H9 (cell line): ENCODE data around the gene KIF1A. TPM values are rescaled to one million over a fixed set of nuclear protein-coding genes. Genes with fewer than 3 reads are reported as not detected.

Experiments used
- DNase-seq: peaks from one replicate; pipeline ENCODE4 v3.0.0-alpha.2; 2017
- H2AFZ ChIP-seq: one replicate; pipeline ENCODE4 v1.6.1; 2013; ENCODE audit warnings: mild to moderate bottlenecking, low read length, control low read depth, moderate library complexity
- H2AK5ac ChIP-seq: 2 replicates; pipeline ENCODE4 v1.6.1; 2013; ENCODE audit warnings: low read length, control low read depth, mixed read lengths; ENCODE audit not compliant: insufficient read length
- H2BK120ac ChIP-seq: one replicate; pipeline ENCODE4 v1.6.1; 2013; ENCODE audit warnings: low read depth, mild to moderate bottlenecking, low read length, control low read depth, inconsistent platforms; ENCODE audit not compliant: poor library complexity, severe bottlenecking
- H2BK12ac ChIP-seq: 2 replicates; pipeline ENCODE4 v1.6.1; 2013; ENCODE audit warnings: low read length, control low read depth, mixed read lengths, low read depth; ENCODE audit not compliant: insufficient read length
- H2BK15ac ChIP-seq: 2 replicates; pipeline ENCODE4 v1.6.1; 2013; ENCODE audit warnings: low read depth, low read length, control low read depth
- H2BK20ac ChIP-seq: one replicate; pipeline ENCODE4 v1.6.1; 2013; ENCODE audit warnings: low read depth, mild to moderate bottlenecking, low read length, control low read depth, inconsistent platforms; ENCODE audit not compliant: poor library complexity, severe bottlenecking
- H2BK5ac ChIP-seq: 2 replicates; pipeline ENCODE4 v1.6.1; 2013; ENCODE audit warnings: low read length, control low read depth, mixed read lengths; ENCODE audit not compliant: insufficient read length
- H3K14ac ChIP-seq: 2 replicates; pipeline ENCODE4 v1.6.1; 2013; ENCODE audit warnings: low read length, control low read depth; ENCODE audit not compliant: insufficient read depth
- H3K18ac ChIP-seq: 2 replicates; pipeline ENCODE4 v1.6.1; 2013; ENCODE audit warnings: low read depth, mild to moderate bottlenecking, mixed read lengths, low read length, control low read depth; ENCODE audit not compliant: insufficient read length
- H3K23ac ChIP-seq: 2 replicates; pipeline ENCODE4 v1.6.1; 2013; ENCODE audit warnings: low read length, control low read depth, mixed read lengths, low read depth; ENCODE audit not compliant: insufficient read length
- H3K23me2 ChIP-seq: 2 replicates; pipeline ENCODE4 v1.6.1; 2013; ENCODE audit warnings: low read depth, mild to moderate bottlenecking, mixed read lengths, low read length, control low read depth; ENCODE audit not compliant: insufficient read length, poor library complexity, severe bottlenecking
- H3K27ac ChIP-seq: 2 replicates; pipeline ENCODE4 v1.5.1; 2013; ENCODE audit warnings: low read length, control low read depth, mixed read lengths, low read depth; ENCODE audit not compliant: insufficient read length
- H3K27me3 ChIP-seq: 2 replicates; pipeline ENCODE4 v1.6.1; 2013; ENCODE audit warnings: low read length, control low read depth, inconsistent platforms; ENCODE audit not compliant: insufficient read depth
- H3K4ac ChIP-seq: 2 replicates; pipeline ENCODE4 v1.6.1; 2013; ENCODE audit warnings: low read depth, mild to moderate bottlenecking, control low read depth, inconsistent platforms, low read length, moderate library complexity
- H3K4me1 ChIP-seq: 2 replicates; pipeline ENCODE4 v1.6.1; 2013; ENCODE audit warnings: low read length, control low read depth, inconsistent platforms; ENCODE audit not compliant: insufficient read depth
- H3K4me2 ChIP-seq: 2 replicates; pipeline ENCODE4 v1.6.1; 2013; ENCODE audit warnings: low read length, control low read depth, mixed read lengths; ENCODE audit not compliant: insufficient read length, insufficient read depth
- H3K56ac ChIP-seq: 2 replicates; pipeline ENCODE4 v1.6.1; 2013; ENCODE audit warnings: low read depth, mild to moderate bottlenecking, mixed read lengths, low read length, control low read depth; ENCODE audit not compliant: insufficient read length
- H3K79me1 ChIP-seq: 2 replicates; pipeline ENCODE4 v1.6.1; 2013; ENCODE audit warnings: low read depth, mild to moderate bottlenecking, moderate library complexity, low read length, control low read depth, inconsistent platforms; ENCODE audit not compliant: insufficient read depth, poor library complexity, severe bottlenecking
- H3K79me2 ChIP-seq: 2 replicates; pipeline ENCODE4 v1.6.1; 2013; ENCODE audit warnings: low read length, control low read depth, inconsistent platforms; ENCODE audit not compliant: insufficient read depth
- H3K9ac ChIP-seq: 2 replicates; pipeline ENCODE4 v1.6.1; 2013; ENCODE audit warnings: low read length, control low read depth, mixed read lengths; ENCODE audit not compliant: insufficient read length; ENCODE audit errors: extremely low read depth
- H3K9me3 ChIP-seq: one replicate; pipeline ENCODE4 v1.6.1; 2013; ENCODE audit warnings: low read depth, low read length, inconsistent platforms; ENCODE audit not compliant: control insufficient read depth
- H3T11ph ChIP-seq: one replicate; pipeline ENCODE4 v1.6.1; 2013; ENCODE audit warnings: mild to moderate bottlenecking, low read length, control low read depth, inconsistent platforms
- H4K20me1 ChIP-seq: one replicate; pipeline ENCODE4 v1.6.1; 2013; ENCODE audit not compliant: control insufficient read depth, insufficient read length, insufficient read depth
- H4K5ac ChIP-seq: 2 replicates; pipeline ENCODE4 v1.6.1; 2013; ENCODE audit warnings: low read depth, mild to moderate bottlenecking, mixed read lengths, low read length, control low read depth; ENCODE audit not compliant: insufficient read length
- H4K8ac ChIP-seq: replicated peaks from 2 replicates; pipeline ENCODE4 v1.6.1; 2013; ENCODE audit warnings: low read length, control low read depth, mixed read lengths, low read depth; ENCODE audit not compliant: insufficient read length
- H4K91ac ChIP-seq: 2 replicates; pipeline ENCODE4 v1.6.1; 2013; ENCODE audit warnings: low read depth, mild to moderate bottlenecking, moderate library complexity, mixed read lengths, low read length, control low read depth; ENCODE audit not compliant: insufficient read length
- H3K27ac Mint-ChIP-seq, 3 experiments: 2 replicates in 2 of 3; 3 replicates in 1 of 3; pipeline ENCODE4 v1.8.0; 2020 to 2021; ENCODE audit warnings: mixed read lengths in 3 of 3, mild to moderate bottlenecking in 1 of 3, moderate library complexity in 1 of 3
- H3K27me3 Mint-ChIP-seq: 2 replicates; pipeline ENCODE4 v1.8.0; 2021; ENCODE audit warnings: low read depth, mild to moderate bottlenecking, moderate library complexity, mixed read lengths
- H3K36me3 Mint-ChIP-seq, 3 experiments: 2 replicates in 2 of 3; 3 replicates in 1 of 3; pipeline ENCODE4 v1.8.0; 2020 to 2021; ENCODE audit warnings: low read depth in 3 of 3, mixed read lengths in 3 of 3; ENCODE audit not compliant: insufficient read depth in 1 of 3
- H3K4me1 Mint-ChIP-seq, 2 experiments: 2 replicates each; pipeline ENCODE4 v1.8.0; 2020; ENCODE audit warnings: mixed read lengths in 2 of 2
- H3K4me3 Mint-ChIP-seq, 2 experiments: 2 replicates in 1 of 2; 3 replicates in 1 of 2; pipeline ENCODE4 v1.8.0; 2020 to 2021; ENCODE audit warnings: mild to moderate bottlenecking in 2 of 2, mixed read lengths in 2 of 2, moderate library complexity in 1 of 2
- H3K9me3 Mint-ChIP-seq, 2 experiments: 2 replicates in 1 of 2; 3 replicates in 1 of 2; pipeline ENCODE4 v1.8.0; 2020; ENCODE audit warnings: mild to moderate bottlenecking in 2 of 2, mixed read lengths in 2 of 2, moderate library complexity in 1 of 2
- CTCF ChIP-seq: fragments of 200-600 bp; sonication (generic); conservative IDR thresholded peaks from 3 replicates; pipeline ENCODE4 v1.8.0; 2021; ENCODE audit warnings: antibody characterized with exemption, mild to moderate bottlenecking
- WGBS: extraction: QIAGEN DNeasy Blood & Tissue Kit; methylation state at CpG from one replicate; pipeline ENCODE4 v1.1.7; 2013; ENCODE audit warnings: missing lambda C conversion rate, low lambda C conversion rate, mixed read lengths; ENCODE audit not compliant: insufficient read length; ENCODE audit errors: extremely low coverage; 5-methylcytosine and 5-hydroxymethylcytosine counted together
- total RNA-seq: library from RNA; stranded (reverse); gene quantifications from 2 replicates; pipeline ENCODE4 v1.2.1, GENCODE V29; 2021

The KIF1A gene
- total RNA-seq, 1 experiment from 2014 or later: 204 TPM

DNA sequence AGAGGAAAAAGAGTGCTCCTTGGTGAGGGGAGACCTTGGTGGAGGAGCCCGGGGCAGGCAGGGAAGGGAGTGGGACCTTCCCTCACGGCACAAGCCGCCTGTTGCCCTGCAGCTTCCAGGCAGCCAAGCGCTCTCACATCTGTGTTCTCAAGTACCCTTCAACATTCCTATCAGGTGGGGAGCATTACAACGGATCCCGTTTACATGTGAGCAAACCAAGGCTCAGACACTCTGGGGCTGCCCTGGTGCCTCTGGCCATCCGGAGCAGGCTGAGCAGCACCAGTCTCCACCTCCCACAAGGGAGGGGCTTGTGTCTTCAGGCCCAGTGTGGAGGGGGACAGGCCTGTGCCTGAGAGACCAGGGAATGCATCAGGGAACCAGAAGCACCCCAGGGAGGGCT is 70.5 kb downstream of the KIF1A start:
- TF ChIP-seq CTCF: no peak
- H2BK15ac ChIP-seq: no peak overlapping the region
- no peaks in the 10 kb centered on the region; the same call in none of the 2 replicates for H3K27me3 Mint-ChIP-seq
- no peaks in the 10 kb centered on the region for H3K79me1 ChIP-seq
- no peak overlapping the region for H3K18ac ChIP-seq
- no peak overlapping the region for H2BK120ac ChIP-seq
- H4K20me1 ChIP-seq: no peaks in the 10 kb centered on the region
- H3K56ac ChIP-seq: no peak overlapping the region
- H2BK5ac ChIP-seq: no peak overlapping the region
- H4K91ac ChIP-seq: no peak overlapping the region
- no peak overlapping the region for H2AFZ ChIP-seq
- H3K9me3 ChIP-seq: no peaks in the 10 kb centered on the region
- H3K4me3 Mint-ChIP-seq: no peak overlapping the region
- H3K27ac Mint-ChIP-seq: no peak overlapping the region
- no peaks in the 10 kb centered on the region for H3K23me2 ChIP-seq
- no peak overlapping the region for H3K4ac ChIP-seq
- H3T11ph ChIP-seq: no peak overlapping the region
- no peak overlapping the region for H4K5ac ChIP-seq
- no peaks in the 10 kb centered on the region for H3K4me1 ChIP-seq
- H2AK5ac ChIP-seq: no peak overlapping the region
- no peaks in the 10 kb centered on the region for H3K79me2 ChIP-seq
- no peak overlapping the region for H3K9ac ChIP-seq
- H2BK12ac ChIP-seq: no peak overlapping the region
- H3K23ac ChIP-seq: no peak overlapping the region
- no peak overlapping the region for H3K4me2 ChIP-seq
- H3K4me1 Mint-ChIP-seq: no peaks in the 10 kb centered on the region
- no peak overlapping the region for H2BK20ac ChIP-seq
- no peak overlapping the region for H3K14ac ChIP-seq
- H3K27ac ChIP-seq: no peak overlapping the region
- no peak overlapping the region for H4K8ac ChIP-seq
- no peaks in the 10 kb centered on the region for H3K27me3 ChIP-seq
- H3K36me3 Mint-ChIP-seq: peaks cover 47 to 76% (median 68%) of the 10 kb centered on the region in 3 experiments; a peak in 6 of 7 replicates
- no peak for DNase-seq
- no CpG with 5 or more reads among the region's 7 CpGs for WGBS
- H3K9me3 Mint-ChIP-seq: no peaks in the 10 kb centered on the region
